ENCODE data around the gene ETS1. TPM values are rescaled to one million over a fixed set of nuclear protein-coding genes. Genes with fewer than 3 reads are reported as not detected.

Gene ETS1
- total RNA-seq, 2 donors from 2014 or later: 19.3 to 37.6 TPM

GRCh38 chr11:128473636-128474035, 113.7 kb downstream of the ETS1 start:
- Histone ChIP-seq H3K4me1 (peaks cover 34% of the 10 kb centered on the region), H3K4me3 (no peak overlapping the region), H3K27ac (peak overlapping the region; percentile 60), H3K9ac (ENCODE audit: low read depth in 2 of 2, low read length in 2 of 2) (peak overlapping the region in 1 of 2 donors; percentile 31), H3K36me3 (no peaks in the 10 kb centered on the region), H3K9me3 (no peaks in the 10 kb centered on the region), H3K27me3 (no peaks in the 10 kb centered on the region)
- no peak for TF ChIP-seq CTCF (IDR thresholded peaks at IDR 0.05)
- DNase-seq: no peak
- intact Hi-C loops (cut with DNase I): loop anchor here (10.0 kb wide), 1 partner anchor 179 kb away; no protein-coding TSS in a partner anchor

GRCh38 chr11:128472128-128473089, 114.9 kb downstream of the ETS1 start:
- H3K9ac ChIP-seq (ENCODE audit: low read depth in 2 of 2, low read length in 2 of 2): no peak overlapping the region
- TF ChIP-seq CTCF (IDR thresholded peaks at IDR 0.05): no peak
- no peaks in the 10 kb centered on the region for H3K27me3 ChIP-seq
- peaks cover 40% of the 10 kb centered on the region for H3K4me1 ChIP-seq
- H3K9me3 ChIP-seq: no peaks in the 10 kb centered on the region
- peak overlapping the region; percentile 60 for H3K27ac ChIP-seq
- no peak for DNase-seq
- no peaks in the 10 kb centered on the region for H3K36me3 ChIP-seq
- no peak overlapping the region for H3K4me3 ChIP-seq
- intact Hi-C loops (cut with DNase I): loop anchor here (10.0 kb wide), 1 partner anchor 178 kb away; no protein-coding TSS in a partner anchor

- Histone ChIP-seq H3K27me3 (no peaks in the 10 kb centered on the region), H3K9me3 (no peaks in the 10 kb centered on the region), H3K36me3 (no peaks in the 10 kb centered on the region), H3K4me3 (no peak overlapping the region), H3K9ac (ENCODE audit: low read depth in 2 of 2, low read length in 2 of 2) (no peak overlapping the region), H3K27ac (peak overlapping the region; percentile 60), H3K4me1 (peaks cover 39% of the 10 kb centered on the region)
- TF ChIP-seq CTCF (IDR thresholded peaks at IDR 0.05): no peak
- no peak for DNase-seq
- intact Hi-C loops (cut with DNase I): loop anchor here (10.0 kb wide), 1 partner anchor 176 kb away; no protein-coding TSS in a partner anchor
Measured at GRCh38 chr11:128471138-128471661, 116.2 kb downstream of the ETS1 start.

- Histone ChIP-seq H3K27ac (no peak overlapping the region), H3K4me1 (peaks cover 33% of the 10 kb centered on the region)
Measured at GRCh38 chr11:128470081-128470480, 117.3 kb downstream of the ETS1 start.

More at GRCh38 chr11:128470081-128470480, 117.3 kb downstream of the ETS1 start:
- no peak for TF ChIP-seq CTCF (IDR thresholded peaks at IDR 0.05)
- no peak for DNase-seq
- H3K27me3 ChIP-seq: no peaks in the 10 kb centered on the region
- no peaks in the 10 kb centered on the region for H3K36me3 ChIP-seq
- no peaks in the 10 kb centered on the region for H3K9me3 ChIP-seq
- no peak overlapping the region for H3K4me3 ChIP-seq
- H3K9ac ChIP-seq (ENCODE audit: low read depth in 2 of 2, low read length in 2 of 2): no peak overlapping the region
- intact Hi-C loops (cut with DNase I): loop anchor here (10.0 kb wide), 1 partner anchor 175 kb away; no protein-coding TSS in a partner anchor

All from colonic mucosa (tissue), 4 donors.